ENCODE measurements around the gene PCDHB10. TPM values are rescaled to one million over a fixed set of nuclear protein-coding genes. Genes with fewer than 3 reads are reported as not detected.

PCDHB10 gene
- total RNA-seq, 1 donor from 2014 or later = 13.1 TPM

Other genes with a start within 250 kb of the PCDHB10 start
- gene PCDHAC2, start 225.9 kb upstream of the PCDHB10 start, total RNA-seq = 33.5 TPM
- gene PCDHB1, start 141.0 kb upstream of the PCDHB10 start, total RNA-seq = 0.31 TPM
- gene PCDHB2, start 97.7 kb upstream of the PCDHB10 start, total RNA-seq = 14.2 TPM
- gene PCDHB3, start 91.9 kb upstream of the PCDHB10 start, total RNA-seq = 10.3 TPM
- 4.7 TPM for gene PCDHB4, start 70.5 kb upstream of the PCDHB10 start, total RNA-seq
- 9.7 TPM for gene PCDHB5, start 57.1 kb upstream of the PCDHB10 start, total RNA-seq
- 3.1 TPM for gene PCDHB6, start 42.3 kb upstream of the PCDHB10 start, total RNA-seq
- gene PCDHB7, start 19.7 kb upstream of the PCDHB10 start, total RNA-seq = 13.4 TPM
- gene PCDHB8, start 14.6 kb upstream of the PCDHB10 start, total RNA-seq = 8.6 TPM
- 4.5 TPM for gene PCDHB16, start 10.0 kb upstream of the PCDHB10 start, total RNA-seq
- gene PCDHB9, start 5.2 kb upstream of the PCDHB10 start, total RNA-seq = 6.1 TPM
- 10.5 TPM for gene PCDHB11, start 7.3 kb downstream of the PCDHB10 start, total RNA-seq
- gene PCDHB12, start 16.4 kb downstream of the PCDHB10 start, total RNA-seq = 14.8 TPM
- gene PCDHB13, start 21.6 kb downstream of the PCDHB10 start, total RNA-seq = 9.2 TPM
- gene PCDHB14, start 31.0 kb downstream of the PCDHB10 start, total RNA-seq = 13.4 TPM
- 22.1 TPM for gene PCDHB15, start 53.0 kb downstream of the PCDHB10 start, total RNA-seq
- not detected for gene SLC25A2, start 111.7 kb downstream of the PCDHB10 start, total RNA-seq
- gene TAF7, start 128.4 kb downstream of the PCDHB10 start, total RNA-seq = 127 TPM
- gene PCDHGA1, start 138.2 kb downstream of the PCDHB10 start, total RNA-seq = 4.8 TPM
- gene PCDHGA2, start 146.4 kb downstream of the PCDHB10 start, total RNA-seq = 6.9 TPM
- 4.7 TPM for gene PCDHGA3, start 151.5 kb downstream of the PCDHB10 start, total RNA-seq
- 7.8 TPM for gene PCDHGB1, start 157.7 kb downstream of the PCDHB10 start, total RNA-seq
- gene PCDHGA4, start 162.7 kb downstream of the PCDHB10 start, total RNA-seq = 8.4 TPM
- gene PCDHGB2, start 167.6 kb downstream of the PCDHB10 start, total RNA-seq = 8.3 TPM
- 6.6 TPM for gene PCDHGA5, start 171.8 kb downstream of the PCDHB10 start, total RNA-seq
- gene PCDHGB3, start 177.9 kb downstream of the PCDHB10 start, total RNA-seq = 12.3 TPM
- 12.3 TPM for gene PCDHGA6, start 181.5 kb downstream of the PCDHB10 start, total RNA-seq
- 8.4 TPM for gene PCDHGA7, start 190.4 kb downstream of the PCDHB10 start, total RNA-seq
- 12.9 TPM for gene PCDHGB4, start 195.3 kb downstream of the PCDHB10 start, total RNA-seq
- gene PCDHGA8, start 200.3 kb downstream of the PCDHB10 start, total RNA-seq = 8.0 TPM
- gene PCDHGB5, start 205.6 kb downstream of the PCDHB10 start, total RNA-seq = 18.1 TPM
- gene PCDHGA9, start 210.4 kb downstream of the PCDHB10 start, total RNA-seq = 11.9 TPM
- gene PCDHGB6, start 215.7 kb downstream of the PCDHB10 start, total RNA-seq = 12.8 TPM
- gene PCDHGA10, start 220.6 kb downstream of the PCDHB10 start, total RNA-seq = 12.0 TPM
- 15.6 TPM for gene PCDHGB7, start 225.3 kb downstream of the PCDHB10 start, total RNA-seq
- gene PCDHGA11, start 228.7 kb downstream of the PCDHB10 start, total RNA-seq = 16.4 TPM
- gene PCDHGA12, start 238.2 kb downstream of the PCDHB10 start, total RNA-seq = 6.9 TPM